ENCODE data around the gene KLHL30. TPM values are rescaled to one million over a fixed set of nuclear protein-coding genes. Genes with fewer than 3 reads are reported as not detected.
A peak's percentile ranks its signal among the peaks of the same experiment; 100 is the strongest.

The KLHL30 gene
- total RNA-seq, 2 donors from 2014 or later = not detected

DNA sequence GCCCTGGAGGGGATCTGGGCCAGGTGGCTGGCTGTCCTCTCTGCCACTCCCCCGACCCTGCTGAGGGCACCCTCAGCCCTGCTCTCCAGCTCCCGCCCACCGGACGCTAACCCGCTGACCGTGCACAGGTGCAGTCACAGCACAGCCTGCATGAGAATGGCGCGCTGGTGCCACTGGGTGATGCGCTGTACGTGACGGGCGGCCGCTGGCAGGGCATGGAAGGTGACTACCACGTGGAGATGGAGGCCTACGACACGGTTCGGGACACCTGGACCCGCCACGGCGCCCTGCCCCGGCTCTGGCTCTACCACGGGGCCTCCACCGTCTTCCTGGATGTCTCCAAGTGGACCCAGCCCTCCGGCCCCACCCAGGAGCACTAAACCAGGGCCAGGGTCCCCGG, 12.2 kb downstream of the KLHL30 start:
- H3K27ac Mint-ChIP-seq = no peak overlapping the region
- no peak for ATAC-seq
- no peaks in the 10 kb centered on the region for H3K4me1 Mint-ChIP-seq (ENCODE audit: low read depth in 2 of 2)
- H3K4me3 Mint-ChIP-seq = no peak overlapping the region
- H3K9me3 Mint-ChIP-seq = no peaks in the 10 kb centered on the region
- DNase-seq (ENCODE audit: low spot score) = no peak
- H3K27me3 Mint-ChIP-seq = no peaks in the 10 kb centered on the region
- H3K36me3 Mint-ChIP-seq = no peaks in the 10 kb centered on the region

DNA sequence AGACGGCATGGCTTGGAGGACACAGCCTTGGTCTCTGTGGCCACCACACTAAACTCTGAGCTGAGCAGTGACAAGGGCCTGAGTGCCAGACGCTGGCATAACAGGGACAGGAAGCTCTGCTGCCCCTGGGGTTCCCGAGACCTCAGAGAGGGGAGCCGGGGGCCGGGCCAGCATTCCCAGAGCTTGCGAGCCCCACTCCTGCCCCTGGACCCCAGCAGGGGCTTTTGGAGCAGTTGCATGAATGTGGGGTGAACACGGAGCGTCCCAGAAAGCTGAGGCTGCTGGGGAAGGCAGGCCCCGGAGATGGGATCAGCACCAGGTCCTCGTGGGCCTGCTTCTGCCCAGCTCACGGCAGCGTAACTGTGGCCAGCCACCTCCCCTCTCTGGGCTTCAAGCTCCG, 12.7 kb downstream of the KLHL30 start:
- DNase-seq (ENCODE audit: low spot score) (no peak), ATAC-seq (no peak)
- Mint-ChIP-seq H3K4me1 (ENCODE audit: low read depth in 2 of 2) (no peaks in the 10 kb centered on the region), H3K4me3 (no peak overlapping the region), H3K36me3 (no peaks in the 10 kb centered on the region), H3K27ac (no peak overlapping the region), H3K9me3 (no peaks in the 10 kb centered on the region), H3K27me3 (no peaks in the 10 kb centered on the region)

DNA sequence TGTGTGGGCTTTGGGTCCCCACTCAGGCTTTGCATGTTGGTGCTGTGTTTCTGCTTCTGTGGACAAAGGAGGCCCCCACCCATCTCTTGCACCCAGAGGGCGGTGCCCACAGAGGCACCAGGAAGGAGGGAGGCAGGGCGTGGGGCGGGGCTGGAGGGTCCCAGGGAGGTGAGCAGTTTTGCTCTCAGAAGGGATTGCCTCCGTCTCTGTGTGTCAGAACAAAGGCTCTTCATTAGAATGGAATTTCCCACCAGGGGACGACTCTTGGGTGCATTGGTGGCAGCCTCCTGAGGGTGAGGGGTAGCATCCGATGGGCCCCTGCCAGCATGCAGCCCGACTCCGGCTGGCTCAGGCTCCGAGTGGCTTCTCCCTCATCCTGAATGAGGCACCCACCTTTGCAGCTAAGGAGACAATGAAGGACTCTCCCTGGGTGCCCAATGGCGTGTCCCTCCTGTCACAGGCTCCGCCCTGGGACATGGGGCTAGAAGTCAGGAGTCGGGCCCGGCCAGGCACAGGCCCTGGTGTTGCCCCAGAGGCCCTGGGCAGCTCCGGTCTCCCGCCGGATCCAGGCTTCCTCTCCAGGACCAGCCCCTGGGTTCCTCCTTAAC, 13.3 kb downstream of the KLHL30 start:
- ATAC-seq = no peak
- DNase-seq (ENCODE audit: low spot score) = no peak
- H3K4me3 Mint-ChIP-seq = no peak overlapping the region
- no peaks in the 10 kb centered on the region for H3K27me3 Mint-ChIP-seq
- H3K4me1 Mint-ChIP-seq (ENCODE audit: low read depth in 2 of 2) = no peaks in the 10 kb centered on the region
- no peaks in the 10 kb centered on the region for H3K9me3 Mint-ChIP-seq
- H3K27ac Mint-ChIP-seq = no peak overlapping the region
- no peaks in the 10 kb centered on the region for H3K36me3 Mint-ChIP-seq

DNA sequence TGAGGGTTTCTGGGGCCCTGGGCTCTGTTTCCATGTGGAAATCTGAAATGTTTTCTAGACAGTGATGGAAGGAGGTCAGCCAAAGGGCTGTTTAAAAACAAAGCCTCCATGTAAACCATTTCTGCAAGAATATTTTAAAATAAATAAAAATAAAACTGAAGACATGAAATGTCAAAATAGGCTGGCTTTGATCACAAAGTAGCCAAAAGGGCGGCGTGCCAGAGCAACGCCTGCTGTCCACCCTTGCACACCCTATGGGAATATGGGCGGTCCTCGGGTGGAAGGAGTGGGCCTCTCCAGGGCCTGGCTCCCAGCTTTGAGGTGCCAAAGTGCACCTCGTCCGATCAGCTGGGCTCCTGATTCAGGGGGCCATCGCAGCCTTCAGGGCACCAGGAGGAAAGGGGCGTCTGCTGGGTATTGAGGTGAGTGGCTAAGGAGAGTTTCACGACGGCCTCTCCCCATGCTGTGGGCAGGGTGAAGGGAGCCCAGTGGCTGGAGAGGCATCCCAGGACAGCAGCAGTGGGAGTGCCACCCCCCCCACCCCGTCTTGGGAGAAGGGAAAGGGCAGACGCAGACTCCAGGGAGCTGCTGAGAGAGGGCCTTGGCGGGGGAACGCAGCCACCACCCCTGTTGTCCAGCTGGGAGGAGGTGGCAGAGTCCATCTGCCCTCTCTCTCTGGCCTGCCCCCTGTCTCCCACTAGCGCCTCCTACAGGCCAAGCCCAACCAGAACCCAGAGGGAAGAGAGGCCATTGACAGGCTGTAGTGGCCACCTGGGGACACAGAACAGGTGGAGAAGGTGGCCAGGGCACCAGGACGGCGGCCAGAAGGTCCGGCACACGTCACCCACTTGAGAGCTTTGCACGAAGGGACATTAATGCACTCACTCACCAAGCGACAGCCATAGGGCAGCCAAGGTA, 14.6 kb downstream of the KLHL30 start:
- H3K27ac Mint-ChIP-seq = no peak overlapping the region
- H3K36me3 Mint-ChIP-seq = no peaks in the 10 kb centered on the region
- no peaks in the 10 kb centered on the region for H3K9me3 Mint-ChIP-seq
- DNase-seq (ENCODE audit: low spot score) (no peak), ATAC-seq (no peak)
- H3K4me1 Mint-ChIP-seq (ENCODE audit: low read depth in 2 of 2) = no peaks in the 10 kb centered on the region
- no peaks in the 10 kb centered on the region for H3K27me3 Mint-ChIP-seq
- H3K4me3 Mint-ChIP-seq = no peak overlapping the region

DNA sequence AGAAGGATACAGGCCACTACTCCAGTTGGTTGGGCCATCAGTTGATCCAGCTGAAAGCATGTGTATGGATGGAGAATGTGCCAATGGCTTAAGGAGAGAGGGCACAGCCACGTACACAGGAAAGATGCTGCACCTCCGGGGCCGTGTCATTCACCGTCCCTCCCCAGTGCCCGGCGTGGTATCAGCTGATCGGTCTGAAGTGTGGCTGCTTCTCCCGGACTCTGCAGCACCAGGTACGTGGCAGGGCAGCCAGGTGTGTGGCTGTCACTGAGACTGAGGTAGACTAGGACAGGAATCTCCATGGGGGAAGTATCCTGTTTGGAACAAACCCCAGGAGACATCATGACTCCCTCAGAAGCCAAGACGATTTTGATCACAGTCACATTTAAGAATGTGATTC, 16.1 kb downstream of the KLHL30 start:
- no peaks in the 10 kb centered on the region for H3K27me3 Mint-ChIP-seq
- no peak overlapping the region for H3K4me3 Mint-ChIP-seq
- H3K36me3 Mint-ChIP-seq = no peaks in the 10 kb centered on the region
- H3K9me3 Mint-ChIP-seq = no peaks in the 10 kb centered on the region
- H3K27ac Mint-ChIP-seq = no peak overlapping the region
- peaks cover 4% of the 10 kb centered on the region in 2 donors for H3K4me1 Mint-ChIP-seq (ENCODE audit: low read depth in 2 of 2)
- DNase-seq (ENCODE audit: low spot score) (no peak), ATAC-seq (no peak)

DNA sequence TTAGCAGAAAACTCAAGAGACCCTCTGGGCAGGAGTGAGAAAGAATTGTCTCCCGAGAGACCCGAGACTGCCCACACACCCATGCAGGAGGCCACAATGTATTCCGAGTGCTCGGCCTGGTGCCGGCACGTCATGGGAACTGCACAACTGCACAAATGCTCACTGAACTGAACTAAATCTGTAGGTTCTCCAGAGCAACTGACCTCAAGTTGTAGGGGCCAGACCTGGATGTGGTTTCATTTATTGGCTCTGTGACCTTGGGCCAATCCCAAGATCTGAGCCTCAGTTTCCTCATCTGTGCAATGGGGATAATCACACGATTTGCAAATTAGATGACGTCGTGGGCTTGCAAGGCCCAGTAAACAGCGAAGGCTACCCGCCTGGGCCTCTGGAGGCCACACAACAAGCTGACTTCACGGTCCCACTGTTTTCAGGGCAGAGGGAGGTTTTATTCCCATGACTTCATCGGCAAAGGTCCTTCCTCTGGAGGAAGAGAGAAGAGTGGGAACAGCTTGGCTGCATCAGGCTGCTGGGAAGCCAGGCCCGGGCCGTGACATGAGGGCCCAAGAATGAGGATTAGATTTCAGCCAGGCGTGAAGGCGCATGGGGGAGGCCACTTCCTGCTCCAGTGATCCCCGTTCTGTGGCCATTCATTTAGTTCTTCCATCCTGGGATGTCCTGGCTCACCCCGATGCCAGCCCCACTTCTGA, 16.7 kb downstream of the KLHL30 start:
- peaks cover 4 to 6% of the 10 kb centered on the region in 2 donors for H3K4me1 Mint-ChIP-seq (ENCODE audit: low read depth in 2 of 2)
- no peaks in the 10 kb centered on the region for H3K36me3 Mint-ChIP-seq
- H3K27ac Mint-ChIP-seq = no peak overlapping the region
- H3K4me3 Mint-ChIP-seq = no peak overlapping the region
- H3K27me3 Mint-ChIP-seq = no peaks in the 10 kb centered on the region
- H3K9me3 Mint-ChIP-seq = no peaks in the 10 kb centered on the region
- DNase-seq (ENCODE audit: low spot score) (no peak), ATAC-seq (no peak)

DNA sequence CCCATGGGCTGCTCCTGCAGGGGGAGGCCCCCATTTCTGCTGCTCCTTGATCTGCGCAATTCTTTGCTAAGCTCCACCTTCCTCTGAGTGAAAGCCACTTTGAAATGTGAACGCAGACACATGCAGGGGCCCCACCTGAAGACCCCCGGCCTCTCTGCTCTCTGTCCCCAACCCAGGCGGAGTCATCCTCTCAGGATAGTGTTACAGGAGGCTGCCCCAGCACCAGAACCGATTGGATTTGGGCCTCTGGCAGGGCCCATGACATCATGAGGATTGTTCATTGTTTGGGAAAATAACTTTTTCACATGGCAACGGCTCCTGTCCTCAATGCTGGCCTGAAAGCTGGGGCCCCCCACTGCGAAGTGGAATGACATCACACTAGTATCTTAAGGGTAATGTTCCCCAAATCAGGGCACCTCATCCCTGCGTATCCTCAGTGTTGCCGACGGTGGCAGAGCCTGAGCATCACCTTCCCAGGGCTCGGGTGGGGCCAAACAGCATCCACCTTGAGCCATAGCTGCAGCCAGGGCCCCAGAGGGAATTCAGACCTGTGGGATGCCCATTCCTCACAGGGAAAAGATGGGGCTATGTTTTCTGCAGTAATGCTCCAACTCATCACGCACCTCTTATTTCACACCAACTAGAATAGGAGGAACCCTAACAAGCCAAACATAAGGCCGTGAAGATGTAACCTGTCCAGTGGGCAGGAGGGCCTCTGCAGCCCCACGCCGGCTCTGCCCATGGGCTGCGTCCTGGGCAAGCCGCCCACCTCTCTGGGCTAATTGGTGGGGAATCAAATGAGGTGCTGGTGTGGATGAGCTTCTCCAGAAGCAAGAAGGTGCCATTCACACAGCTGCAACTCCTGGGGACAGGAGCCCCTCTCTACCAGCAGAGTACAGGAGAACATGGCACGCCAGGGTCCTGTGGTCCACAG, 17.6 kb downstream of the KLHL30 start:
- Mint-ChIP-seq H3K27me3 (no peaks in the 10 kb centered on the region), H3K27ac (no peak overlapping the region), H3K9me3 (no peaks in the 10 kb centered on the region), H3K4me1 (ENCODE audit: low read depth in 2 of 2) (peaks cover 4 to 12% of the 10 kb centered on the region in 2 donors), H3K4me3 (no peak overlapping the region), H3K36me3 (no peaks in the 10 kb centered on the region)
- no peak for ATAC-seq
- DNase-seq (ENCODE audit: low spot score) = no peak

DNA sequence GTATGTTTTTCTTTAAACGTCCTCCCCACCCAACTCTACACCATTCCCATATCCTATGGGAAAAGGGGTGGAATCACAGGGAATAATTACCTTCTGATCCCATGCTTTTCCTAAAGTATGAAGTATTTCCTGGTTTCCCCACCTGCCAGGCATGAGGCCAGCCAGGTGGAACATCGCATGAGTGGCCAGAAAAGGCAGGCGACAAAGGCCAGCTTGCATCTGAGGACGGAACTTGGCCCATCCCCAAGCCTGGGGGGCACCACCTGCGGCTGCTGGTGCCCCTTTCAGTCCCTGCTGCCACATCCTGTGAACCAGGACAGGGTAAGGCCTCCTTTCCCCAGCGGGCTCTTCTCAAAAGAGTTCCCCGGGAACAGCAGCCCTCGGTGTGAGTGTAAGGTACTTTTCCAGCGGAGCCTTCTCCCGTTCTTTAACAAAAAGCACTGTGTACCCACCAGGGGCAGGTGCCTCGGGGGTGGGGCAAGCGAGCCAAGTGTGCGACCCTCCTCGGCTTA, 19.1 kb downstream of the KLHL30 start:
- no peak overlapping the region for H3K4me3 Mint-ChIP-seq
- H3K27me3 Mint-ChIP-seq = no peaks in the 10 kb centered on the region
- no peaks in the 10 kb centered on the region for H3K36me3 Mint-ChIP-seq
- no peaks in the 10 kb centered on the region for H3K9me3 Mint-ChIP-seq
- H3K27ac Mint-ChIP-seq = no peak overlapping the region
- H3K4me1 Mint-ChIP-seq (ENCODE audit: low read depth in 2 of 2) = peaks cover 4 to 12% of the 10 kb centered on the region in 2 donors
- DNase-seq (ENCODE audit: low spot score) (no peak), ATAC-seq (no peak)

DNA sequence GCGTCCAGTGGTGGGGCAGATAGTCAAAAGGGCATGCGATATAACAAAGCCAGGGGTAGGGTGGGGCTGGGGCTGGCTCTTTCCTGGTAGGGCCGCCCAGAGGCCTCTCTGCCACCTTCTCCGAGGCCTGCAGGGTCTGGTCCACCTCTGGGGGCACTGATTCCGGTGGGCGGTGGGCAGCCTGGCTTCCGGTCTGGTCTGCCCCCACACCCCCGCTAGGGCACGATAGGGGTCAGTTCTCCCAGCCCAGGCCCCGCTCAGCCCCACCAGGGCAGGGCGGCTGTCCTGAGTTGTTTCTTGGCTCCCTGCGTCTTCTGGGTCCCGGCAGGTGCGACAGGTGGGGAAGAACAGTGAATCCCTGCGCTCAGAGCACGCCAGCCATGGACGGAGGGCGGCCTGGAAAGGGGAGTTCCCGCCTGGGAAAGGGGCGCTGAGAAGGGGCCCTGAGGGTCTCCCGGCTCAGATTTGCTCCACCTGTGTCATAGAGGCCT, 19.6 kb downstream of the KLHL30 start:
- H3K27ac Mint-ChIP-seq = no peak overlapping the region
- ATAC-seq (no peak), DNase-seq (ENCODE audit: low spot score) (no peak)
- H3K27me3 Mint-ChIP-seq = no peaks in the 10 kb centered on the region
- no peak overlapping the region for H3K4me3 Mint-ChIP-seq
- H3K9me3 Mint-ChIP-seq = no peaks in the 10 kb centered on the region
- H3K4me1 Mint-ChIP-seq (ENCODE audit: low read depth in 2 of 2) = peaks cover 4 to 12% of the 10 kb centered on the region in 2 donors
- no peaks in the 10 kb centered on the region for H3K36me3 Mint-ChIP-seq

DNA sequence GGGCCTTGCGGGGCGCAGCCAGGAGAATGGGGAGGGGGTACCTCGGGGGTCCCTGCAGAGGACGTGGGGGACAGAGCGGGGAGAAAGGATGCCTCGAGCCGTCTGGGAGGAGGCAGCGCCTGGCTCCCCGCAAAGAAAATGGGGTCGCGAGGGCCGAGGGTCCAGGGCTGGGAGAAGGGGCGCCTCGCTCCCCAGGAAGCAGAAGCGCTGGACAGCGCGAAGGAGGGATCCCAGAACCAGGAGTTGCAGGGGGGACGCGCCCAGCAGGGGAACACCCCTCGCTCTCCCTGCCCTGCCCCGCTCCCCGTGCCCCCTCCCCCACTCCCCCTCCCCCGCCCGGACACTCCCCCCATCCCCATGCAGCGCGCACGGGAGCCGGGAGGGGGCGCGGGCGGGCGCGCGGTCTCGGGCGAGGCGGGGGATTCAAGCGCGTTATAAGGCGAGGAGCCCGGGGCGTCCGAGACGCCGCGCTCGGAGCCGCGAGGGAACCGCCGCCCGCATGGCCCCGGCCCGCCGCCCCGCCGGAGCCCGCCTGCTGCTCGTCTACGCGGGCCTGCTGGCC, 20.1 kb downstream of the KLHL30 start, which contains the start of gene ERFE:
Gene ERFE, plus strand, starts transcription at position 462 of the 562 bp plus-strand sequence. Its CDS starts 38 bp downstream, at position 500.
- Mint-ChIP-seq H3K27ac (no peak within 1 kb of the TSS), H3K4me1 (ENCODE audit: low read depth in 2 of 2) (peaks cover 4 to 12% of the 10 kb centered on the region in 2 donors), H3K4me3 (peak within 1 kb of the TSS; percentile 73), H3K36me3 (no peaks in the 10 kb centered on the region), H3K27me3 (no peaks in the 10 kb centered on the region), H3K9me3 (no peaks in the 10 kb centered on the region)
- ATAC-seq (peak; percentile 72 to 77), DNase-seq (ENCODE audit: low spot score) (no peak)

DNA sequence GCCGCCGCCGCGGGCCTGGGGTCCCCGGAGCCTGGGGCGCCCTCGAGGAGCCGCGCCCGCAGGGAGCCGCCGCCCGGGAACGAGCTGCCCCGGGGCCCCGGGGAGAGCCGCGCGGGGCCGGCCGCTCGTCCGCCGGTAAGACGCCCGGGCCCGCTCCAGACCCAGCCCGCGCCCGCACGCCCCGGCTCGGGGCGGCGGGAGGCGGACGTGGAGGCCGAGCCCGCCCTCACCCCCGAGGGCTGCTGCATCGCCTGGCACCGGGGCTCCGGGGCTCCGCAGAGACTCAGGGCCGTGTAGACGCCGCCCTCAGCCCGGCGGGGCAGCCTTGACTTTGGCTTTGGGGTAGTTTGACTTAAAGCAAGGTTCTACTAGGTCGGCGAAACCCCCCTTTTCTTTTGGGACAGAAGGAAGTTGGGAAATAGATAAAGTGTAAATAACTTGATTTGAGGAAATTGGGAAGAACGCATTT, 20.6 kb downstream of the KLHL30 start:
- no peak overlapping the region for H3K27ac Mint-ChIP-seq
- peaks cover 4 to 12% of the 10 kb centered on the region in 2 donors for H3K4me1 Mint-ChIP-seq (ENCODE audit: low read depth in 2 of 2)
- no peaks in the 10 kb centered on the region for H3K27me3 Mint-ChIP-seq
- peak overlapping the region; percentile 73 for H3K4me3 Mint-ChIP-seq
- H3K9me3 Mint-ChIP-seq = no peaks in the 10 kb centered on the region
- DNase-seq (ENCODE audit: low spot score) (no peak), ATAC-seq (peak; percentile 51)
- no peaks in the 10 kb centered on the region for H3K36me3 Mint-ChIP-seq

DNA sequence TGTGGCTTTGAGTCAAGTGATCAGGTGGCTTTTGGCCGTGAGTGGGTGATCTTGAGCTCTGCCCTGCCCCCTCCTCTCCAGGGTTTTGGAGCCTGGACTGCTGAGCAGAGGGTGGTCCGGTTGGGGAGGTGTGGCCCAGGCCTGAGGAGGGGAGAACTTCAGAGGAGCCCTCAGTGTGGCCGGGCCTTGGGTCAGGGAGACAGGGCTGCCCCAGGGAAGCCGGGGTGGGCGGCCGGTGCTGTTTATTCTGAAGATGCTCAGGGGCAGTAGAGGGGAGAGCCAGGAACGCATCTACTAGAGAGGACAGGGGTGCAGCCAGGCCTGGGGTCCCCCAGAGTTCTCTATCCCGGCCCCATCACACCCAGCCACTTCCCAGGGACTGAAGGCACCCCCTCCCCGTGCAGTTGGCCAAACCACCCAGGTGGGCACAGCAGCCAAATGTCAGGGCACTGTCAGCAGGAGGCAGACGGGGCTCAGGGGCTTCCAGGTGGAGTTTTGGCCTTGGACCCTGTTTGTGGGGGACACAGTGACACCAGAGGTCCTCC, 21.3 kb downstream of the KLHL30 start:
- ATAC-seq = no peak
- H3K4me1 Mint-ChIP-seq (ENCODE audit: low read depth in 2 of 2) = peaks cover 4 to 12% of the 10 kb centered on the region in 2 donors
- peak overlapping the region; percentile 73 for H3K4me3 Mint-ChIP-seq
- no peaks in the 10 kb centered on the region for H3K27me3 Mint-ChIP-seq
- H3K27ac Mint-ChIP-seq = no peak overlapping the region
- no peaks in the 10 kb centered on the region for H3K36me3 Mint-ChIP-seq
- no peak for DNase-seq (ENCODE audit: low spot score)
- no peaks in the 10 kb centered on the region for H3K9me3 Mint-ChIP-seq

All from natural killer cell treated with Interleukin-12 subunit alpha and Interleukin-12 subunit beta and Interleukin-15 and Interleukin-18, amount 100 ng/mL, for 72 hours (primary cell).